RKO (cell line): Measurements from ENCODE around the gene HIPK2.
"Not testable (repeated sequence)": the region's sequence is repeated elsewhere in the genome, so short reads cannot be mapped to it uniquely, and the experiment has no call there.

ENCODE experiments used
- DNase-seq: peaks from one replicate; pipeline ENCODE4 v3.0.0-alpha.2; 2016; ENCODE audit warnings: low spot score

Gene HIPK2

GRCh38 chr7:139566736-139567646 lies 210.8 kb downstream of the HIPK2 start:
- DNase-seq, result no peak

DNA sequence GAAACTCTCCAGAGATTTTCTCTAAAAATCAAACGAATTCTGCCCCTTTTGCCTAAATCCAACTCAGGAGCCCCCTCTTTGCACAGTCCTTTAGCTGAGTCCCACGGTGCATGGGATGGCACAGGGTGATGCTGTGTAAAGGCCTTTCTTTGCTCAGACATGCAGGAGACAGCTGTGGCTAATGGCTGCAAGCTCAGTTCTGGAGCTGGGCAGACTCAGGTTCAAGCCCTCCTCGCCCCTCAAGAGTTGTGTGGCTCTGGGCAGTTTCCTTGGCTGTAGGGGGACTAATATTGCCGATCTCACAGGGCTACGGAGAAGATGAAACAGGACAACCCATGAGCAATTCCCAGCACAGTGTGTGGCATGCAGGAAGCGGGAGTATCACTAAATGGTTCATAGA lies 211.7 kb downstream of the HIPK2 start:
- no peak for DNase-seq

- no peak for DNase-seq
These were observed 213.9 kb downstream of the HIPK2 start for GRCh38 chr7:139563856-139564255.

DNA sequence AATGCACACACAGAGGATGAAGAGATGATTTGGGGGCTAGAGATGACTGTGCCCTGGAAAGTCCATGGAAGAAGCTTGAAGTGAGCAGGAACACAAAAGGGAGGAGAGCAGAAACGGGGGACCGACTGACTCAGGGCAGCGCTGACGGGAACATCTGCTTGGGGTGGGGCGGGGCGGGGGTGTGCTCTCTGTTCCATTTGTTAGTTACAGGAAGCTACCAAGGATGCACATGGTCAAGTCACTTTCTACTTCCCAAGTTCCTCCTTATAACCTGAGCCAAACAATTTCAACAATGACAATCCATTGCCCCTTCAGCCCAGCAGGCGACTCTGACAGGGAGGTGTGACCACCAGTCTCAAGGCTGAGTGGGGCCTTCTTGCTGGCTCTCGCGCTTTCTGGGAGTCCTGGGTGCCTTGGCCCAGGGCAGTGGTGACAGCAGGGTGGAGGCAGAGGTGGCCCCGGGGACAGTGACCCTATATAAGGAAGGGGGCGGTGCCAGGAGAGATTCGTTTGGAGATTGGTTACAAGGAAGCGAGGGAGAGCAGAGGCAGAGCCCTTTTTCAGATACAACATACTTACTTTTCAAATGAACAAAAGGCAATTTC lies 214.7 kb downstream of the HIPK2 start:
- DNase-seq, result no peak

GRCh38 chr7:139562491-139562890 lies 215.3 kb downstream of the HIPK2 start:
- no peak for DNase-seq

DNA sequence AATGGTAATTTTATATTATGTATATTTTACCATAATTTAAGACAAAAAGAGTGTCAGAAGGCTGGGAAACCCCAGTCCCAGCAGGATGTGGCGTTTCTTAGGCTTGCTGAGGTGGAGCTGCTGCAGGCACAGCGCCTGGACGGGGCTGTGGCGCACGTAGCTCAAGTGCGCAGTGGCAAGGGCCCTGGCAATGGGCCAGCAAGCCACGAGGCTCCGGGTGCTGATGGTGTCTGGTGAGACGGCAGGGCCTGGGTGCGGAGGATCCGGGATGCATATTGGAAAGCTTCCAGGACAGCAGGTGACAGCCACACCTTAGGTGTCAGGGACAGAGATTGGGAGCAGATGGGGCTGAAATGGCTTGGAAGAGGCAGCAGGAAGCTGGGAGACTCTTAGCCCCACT lies 217.1 kb downstream of the HIPK2 start:
- no peak for DNase-seq

DNA sequence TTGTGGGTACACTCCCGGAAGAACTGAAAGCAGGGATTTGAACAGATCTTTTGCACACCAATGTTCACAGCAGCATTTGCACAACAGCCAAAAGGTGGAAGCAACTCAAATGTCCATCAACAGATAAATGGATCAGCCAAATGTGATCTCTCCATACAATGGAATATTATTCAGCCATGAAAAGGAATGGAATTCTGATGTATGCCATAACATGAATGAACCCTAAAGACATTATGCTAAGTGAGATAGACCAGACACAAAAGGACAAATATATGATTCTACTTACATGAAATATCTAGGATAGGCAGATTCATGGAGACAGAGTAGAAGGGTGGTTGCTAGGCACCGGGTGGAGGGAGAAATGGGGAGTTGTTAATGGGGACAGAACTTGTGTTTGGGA lies 217.6 kb downstream of the HIPK2 start:
- DNase-seq, result no peak

- DNase-seq, result no peak
These were observed 218.3 kb downstream of the HIPK2 start for GRCh38 chr7:139559364-139560105.

GRCh38 chr7:139557857-139558581 lies 219.8 kb downstream of the HIPK2 start:
- DNase-seq, result no peak

DNA sequence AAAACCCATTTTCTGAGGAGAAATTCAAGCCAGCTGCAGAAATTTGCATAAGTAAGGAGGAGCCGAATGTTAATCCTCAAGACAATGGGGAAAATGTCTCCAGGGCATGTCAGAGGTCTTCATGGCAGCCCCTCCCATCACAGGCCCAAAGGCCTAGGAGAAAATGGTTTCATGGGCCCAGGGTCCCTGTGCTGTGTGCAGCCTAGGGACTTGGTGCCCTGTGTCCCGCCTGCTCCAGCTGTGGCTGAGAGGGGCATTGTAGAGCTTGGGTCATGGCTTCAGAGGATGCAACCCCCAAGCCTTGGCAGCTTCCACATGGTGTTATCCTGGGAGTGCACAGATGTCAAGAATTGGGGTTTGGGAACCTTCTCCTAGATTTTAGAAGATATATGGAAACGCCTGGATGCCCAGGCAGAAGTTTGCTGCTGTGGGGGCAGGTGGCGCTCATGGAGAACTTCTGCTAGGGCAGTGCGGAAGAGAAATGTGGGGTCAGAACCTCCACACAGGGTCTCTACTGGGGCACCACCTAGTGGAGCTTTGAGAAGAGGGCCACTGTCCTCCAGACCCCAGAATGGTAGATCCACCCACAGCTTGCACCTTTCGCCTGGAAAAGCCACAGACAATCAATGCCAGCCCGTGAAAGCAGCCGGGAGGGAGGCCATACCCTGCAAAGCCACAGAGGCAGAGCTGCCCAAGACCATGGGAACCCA lies 223.7 kb downstream of the HIPK2 start:
- not testable (repeated sequence) for DNase-seq

DNA sequence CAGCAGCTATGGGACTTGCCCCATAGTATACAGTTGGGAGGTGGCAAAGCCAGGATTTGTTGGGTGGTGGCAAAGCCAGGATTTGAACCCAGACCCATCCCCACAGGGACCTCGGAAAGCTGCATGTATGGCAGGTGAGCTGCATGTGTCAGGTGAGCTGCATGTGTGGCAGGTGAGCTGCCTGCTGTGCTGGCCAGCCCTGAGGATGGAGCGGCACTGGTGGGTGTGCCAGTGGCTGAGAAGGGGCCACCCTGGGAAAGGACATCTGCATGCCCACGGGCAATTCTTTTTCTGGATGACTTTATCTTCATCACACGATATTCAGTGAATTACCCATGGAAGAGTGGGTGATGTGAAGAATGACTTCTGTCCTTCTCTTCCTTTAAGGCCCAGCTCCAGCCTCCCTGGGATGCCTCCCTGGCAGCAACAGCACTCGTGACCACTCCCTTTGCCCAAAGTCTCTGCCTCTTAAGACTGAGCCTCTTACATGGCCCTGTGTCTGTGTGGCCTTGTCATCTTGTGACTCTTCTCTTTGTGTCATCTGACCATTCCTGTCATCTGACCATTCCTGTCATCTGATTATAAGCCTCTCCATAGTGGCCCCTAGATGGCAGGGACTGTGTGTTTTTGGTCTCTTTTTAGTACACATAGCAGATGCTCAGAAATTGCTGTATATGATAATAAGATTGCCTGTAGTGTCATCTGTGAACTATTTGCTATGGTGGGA lies 229.3 kb downstream of the HIPK2 start:
- DNase-seq, result peak; percentile 37

- DNase-seq, result no peak
These were observed 233.2 kb downstream of the HIPK2 start for GRCh38 chr7:139544645-139545044.

DNA sequence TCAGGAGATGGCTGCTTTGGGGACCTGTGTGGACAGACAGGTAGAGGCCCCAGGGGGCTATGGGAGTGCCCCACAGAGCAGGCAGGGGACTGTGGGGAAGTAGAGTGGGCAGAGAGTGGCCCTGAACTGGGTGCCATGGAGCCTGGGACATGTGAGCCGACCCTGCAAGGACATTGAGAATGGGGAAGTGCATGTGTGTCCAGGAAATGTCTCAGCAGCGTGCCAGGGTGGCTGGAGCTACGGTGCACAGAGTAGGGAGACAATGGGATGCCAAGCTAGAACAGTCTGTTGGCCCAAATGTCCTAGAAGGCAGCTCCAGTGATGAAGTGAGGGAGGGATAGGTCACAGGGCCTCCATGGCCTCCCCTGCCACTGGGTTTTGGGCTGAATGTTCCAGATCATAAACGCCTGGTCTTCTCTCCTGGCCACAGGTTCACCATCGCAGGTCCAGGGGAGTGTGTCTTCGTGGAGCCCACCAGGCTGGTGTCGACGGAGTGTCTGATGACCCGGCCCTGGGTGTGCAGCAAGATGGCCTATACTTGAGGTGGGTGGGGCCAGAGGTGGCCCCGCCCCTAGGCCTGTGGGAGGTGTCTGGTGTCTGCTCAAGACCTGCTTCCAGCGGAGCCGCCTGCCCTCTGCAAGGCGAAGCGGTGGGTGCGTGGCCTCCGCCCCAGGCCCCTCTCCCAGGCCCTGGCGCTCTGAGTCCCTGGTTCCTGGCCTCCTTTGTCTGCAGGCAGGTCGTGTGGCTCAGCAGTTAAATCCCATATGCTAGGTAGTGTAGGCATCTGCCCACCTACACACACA lies 233.8 kb downstream of the HIPK2 start:
- no peak for DNase-seq

- DNase-seq, result no peak
These were observed 235.3 kb downstream of the HIPK2 start for GRCh38 chr7:139542308-139543151.

DNA sequence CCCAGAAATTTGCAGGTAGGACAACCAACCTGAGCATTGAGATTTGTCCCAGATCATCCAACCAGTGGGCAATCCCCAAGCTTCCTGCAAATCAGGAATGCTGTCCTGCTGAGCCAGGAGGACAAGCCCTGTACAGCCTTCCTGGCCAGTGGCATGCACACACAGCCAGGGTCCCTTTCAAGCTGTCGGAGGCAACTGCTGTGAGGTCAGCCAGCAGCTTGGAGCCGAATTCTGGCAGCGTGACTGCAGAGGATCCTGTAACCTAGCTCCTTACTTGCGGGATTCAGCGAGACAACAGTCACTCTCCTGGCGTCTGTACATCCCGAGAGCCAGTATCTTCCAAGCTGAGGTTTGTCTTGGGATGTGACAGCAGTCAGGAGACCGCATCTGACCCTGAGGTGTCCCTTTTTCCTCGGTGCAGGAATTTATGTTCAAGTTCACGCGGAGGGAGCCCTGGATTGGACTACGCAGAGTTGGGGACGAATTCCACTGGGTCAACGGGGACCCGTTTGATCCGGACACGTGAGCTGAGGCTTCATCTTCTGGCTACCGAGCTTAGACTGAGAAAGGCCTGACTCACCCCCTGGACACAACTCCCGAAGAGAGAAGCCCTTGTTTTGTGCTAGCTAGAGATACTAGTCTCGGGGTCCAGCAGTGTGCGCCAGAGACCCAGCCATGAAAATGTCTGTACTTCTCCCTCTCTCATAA lies 236.0 kb downstream of the HIPK2 start:
- DNase-seq, result no peak

DNA sequence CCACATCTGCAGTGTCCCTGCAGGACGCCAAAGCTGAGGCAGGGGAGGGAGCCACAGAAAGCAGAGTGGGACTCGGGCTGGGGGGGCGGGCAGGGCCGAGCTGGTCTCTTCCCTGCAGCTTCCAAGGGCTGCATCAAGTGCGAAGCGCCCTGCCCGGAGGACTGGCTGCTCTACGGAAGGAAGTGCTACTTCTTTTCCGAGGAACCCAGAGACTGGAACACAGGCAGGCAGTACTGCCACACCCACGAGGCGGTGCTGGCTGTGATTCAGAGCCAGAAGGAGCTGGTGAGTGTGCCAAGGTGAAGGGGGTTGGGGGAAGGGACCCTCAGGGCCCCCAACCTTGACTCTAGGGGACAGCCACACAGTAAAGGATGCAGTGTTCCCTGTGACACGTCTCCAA lies 237.6 kb downstream of the HIPK2 start:
- no peak for DNase-seq

DNA sequence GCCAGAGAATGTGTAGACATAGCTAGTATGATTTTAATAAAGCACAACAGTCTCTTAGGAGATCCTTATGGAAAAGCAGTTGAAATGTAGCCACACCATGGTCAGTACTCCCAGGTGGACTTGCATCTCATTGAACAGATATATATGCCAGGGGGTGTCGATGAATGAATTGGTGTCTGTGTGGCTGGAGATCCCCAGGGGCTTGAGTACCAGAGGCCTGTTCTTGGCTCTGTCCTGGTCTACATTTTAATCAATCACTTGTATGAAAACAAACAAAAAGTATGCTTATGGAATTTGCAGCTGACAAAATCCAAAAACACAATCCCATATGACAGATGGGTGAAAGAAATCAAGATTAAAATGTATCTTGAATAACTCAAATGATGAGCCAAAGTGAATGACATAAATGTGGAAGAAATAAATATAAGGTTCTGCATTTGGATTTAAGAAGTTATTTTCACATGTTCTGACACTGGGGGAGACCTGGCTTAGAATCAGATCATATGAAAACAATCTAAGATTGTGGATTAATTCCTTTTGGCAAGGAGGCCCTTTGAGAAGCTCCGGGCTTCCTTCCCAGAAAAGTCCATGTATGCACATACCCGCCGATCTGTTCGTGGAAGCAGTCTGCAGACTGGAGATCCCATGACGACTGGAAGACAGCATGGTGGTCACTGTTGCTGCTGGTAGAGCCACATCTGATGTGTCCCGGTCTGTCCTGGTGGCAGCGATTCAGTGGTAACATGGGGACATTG lies 238.7 kb downstream of the HIPK2 start:
- DNase-seq, result no peak

DNA sequence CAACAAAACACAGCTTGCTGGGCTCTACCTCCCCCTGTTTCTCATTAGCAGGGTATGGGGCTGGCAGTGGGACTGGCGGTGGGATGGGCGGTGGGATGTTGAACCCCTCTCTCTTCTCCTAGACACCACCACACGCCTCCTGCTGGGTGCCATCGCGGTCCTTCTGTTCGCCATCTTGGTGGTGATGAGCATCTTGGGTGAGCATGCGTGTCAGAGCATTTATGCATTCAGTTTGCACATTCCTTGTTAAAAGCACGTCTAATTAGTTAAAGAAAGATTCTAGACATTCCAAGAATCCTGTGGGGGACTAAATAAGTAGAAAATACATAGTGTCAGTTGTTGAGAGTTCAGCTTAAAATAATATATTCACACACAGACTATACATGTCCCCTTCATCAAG lies 241.6 kb downstream of the HIPK2 start:
- DNase-seq, result no peak
